K562 (cell line): Measurements from ENCODE around the gene TMOD3. TPM values are rescaled to one million over a fixed set of nuclear protein-coding genes. Genes with fewer than 3 reads are reported as not detected.

ENCODE experiments used
- ATAC-seq: fragments of 200-7000 bp; cut with Tn5 transposase; 3 replicates; pipeline ENCODE4 v1.9.1; 2020; ENCODE audit warnings: moderate library complexity
- BruUV-seq: library from RNA; stranded (reverse); fragments of 400-500 nt; replicated peaks from 2 replicates; lab custom pipeline; 2021; lab: Mats Ljungman, UMichigan
- CTCF ChIA-PET: fragments of 300-600 bp; formaldehyde crosslinking; extraction: SDS; loops from one replicate; lab custom pipeline; 2021; ENCODE audit warnings: low intra/inter-chr PET ratio; lab: Yijun Ruan, JAX
- POLR2A ChIA-PET: fragments of 300-600, 350-650 bp; sonication (Branson Sonifier 250); formaldehyde crosslinking; extraction: SDS; loops from one replicate; lab custom pipeline; 2021; ENCODE audit warnings: antibody characterized with exemption, inconsistent platforms; lab: Yijun Ruan, JAX
- DNase-seq, 4 experiments: peaks; one replicate each; pipeline versions ENCODE4 v3.0.0 to v3.0.0-alpha.2; 2011 to 2018; ENCODE audit warnings: low spot score in 3 of 4, mixed read lengths in 3 of 4; ENCODE audit errors: extremely low read depth in 1 of 4
- FAIRE-seq: peaks from 2 replicates; lab custom pipeline; 2011; peaks lifted over from hg19 to GRCh38; lab: Jason Lieb, UNC
- H2AFZ ChIP-seq: 2 replicates; pipeline ENCODE4 v1.6.0; 2011; ENCODE audit warnings: low read depth, low read length, control low read depth, inconsistent platforms
- H3K27ac ChIP-seq: fragments of 200-600 bp; 3 replicates; pipeline ENCODE4 v1.8.0; 2011; ENCODE audit warnings: low read depth, mild to moderate bottlenecking, control low read depth, inconsistent platforms, low read length, moderate library complexity, mixed read lengths; ENCODE audit errors: extremely low read depth
- H3K27me3 ChIP-seq, 2 experiments: fragments of 300-600 bp in 1 of 2; 2 replicates in 1 of 2; 3 replicates in 1 of 2; pipeline versions ENCODE4 v1.6.0 to v1.8.0; 2011; ENCODE audit warnings: inconsistent platforms in 2 of 2, low read length in 2 of 2, mild to moderate bottlenecking in 1 of 2, mixed read lengths in 1 of 2, moderate library complexity in 1 of 2; ENCODE audit not compliant: control insufficient read depth in 2 of 2, insufficient read depth in 2 of 2
- H3K36me3 ChIP-seq: fragments of 300-600 bp; 3 replicates; pipeline ENCODE4 v1.8.0; 2011; ENCODE audit warnings: mild to moderate bottlenecking, low read length, inconsistent platforms; ENCODE audit not compliant: control insufficient read depth, insufficient read depth
- H3K4me1 ChIP-seq, 2 experiments: fragments of 200-600 bp in 1 of 2; replicated peaks in 1 of 2; 2 replicates in 1 of 2; 3 replicates in 1 of 2; pipeline versions ENCODE4 v1.5.1 to v1.8.0; 2011; ENCODE audit warnings: inconsistent platforms in 2 of 2, low read length in 2 of 2, mild to moderate bottlenecking in 1 of 2, mixed read lengths in 1 of 2, moderate library complexity in 1 of 2; ENCODE audit not compliant: control insufficient read depth in 2 of 2, insufficient read depth in 2 of 2
- H3K4me2 ChIP-seq: 2 replicates; pipeline ENCODE4 v1.6.1; 2011; ENCODE audit warnings: low read length, control low read depth, inconsistent platforms, mixed read lengths; ENCODE audit not compliant: insufficient read depth
- H3K4me3 ChIP-seq: fragments of 200-600 bp; sonication (generic), shearing (Covaris generic); 2 replicates; pipeline ENCODE4 v1.5.1; 2016; ENCODE audit warnings: control low read depth, inconsistent platforms
- H3K79me2 ChIP-seq: fragments of 200-600 bp; 3 replicates; pipeline ENCODE4 v1.8.0; 2011; ENCODE audit warnings: low read length, inconsistent platforms; ENCODE audit not compliant: control insufficient read depth, insufficient read depth
- H3K9ac ChIP-seq, 2 experiments: 2 replicates each; pipeline versions ENCODE4 v1.6.0 to v1.6.1; 2011; ENCODE audit warnings: low read depth in 2 of 2, low read length in 2 of 2, control low read depth in 1 of 2, inconsistent platforms in 1 of 2, mild to moderate bottlenecking in 1 of 2, mixed read lengths in 1 of 2; ENCODE audit not compliant: insufficient read depth in 1 of 2
- H3K9me1 ChIP-seq: one replicate; pipeline ENCODE4 v1.6.0; 2011; ENCODE audit warnings: inconsistent platforms, mild to moderate bottlenecking, low read length, moderate library complexity; ENCODE audit not compliant: control insufficient read depth, insufficient read depth
- H3K9me3 ChIP-seq: replicated peaks from 2 replicates; pipeline ENCODE4 v1.5.1; 2011; ENCODE audit warnings: low read depth, low read length, inconsistent platforms; ENCODE audit not compliant: control insufficient read depth, insufficient read depth
- H4K20me1 ChIP-seq: replicated peaks from 2 replicates; pipeline ENCODE4 v1.6.1; 2011; ENCODE audit warnings: low read length, inconsistent platforms, mixed read lengths; ENCODE audit not compliant: control insufficient read depth, insufficient read depth
- CHAMP1 ChIP-seq: fragments of 450-650 bp; IDR thresholded peaks from 2 replicates; pipeline ENCODE4 v1.6.1; 2016; ENCODE audit warnings: mild to moderate bottlenecking
- CHCHD3 ChIP-seq: fragments of 250-450 bp; sonication (Bioruptor Pico); IDR thresholded peaks from 2 replicates; pipeline ENCODE4 v2.1.2; 2022; ENCODE audit warnings: mild to moderate bottlenecking
- CHD7 ChIP-seq: fragments of 200-600 bp; sonication (generic); IDR thresholded peaks from one replicate; pipeline ENCODE4 v1.6.1; 2012; ENCODE audit warnings: mild to moderate bottlenecking, low read depth, low read length, inconsistent platforms
- RBM34 ChIP-seq: fragments of 200-400 bp; formaldehyde crosslinking; IDR thresholded peaks from 2 replicates; pipeline ENCODE4 v1.6.1; 2018; ENCODE audit warnings: low read length, borderline replicate concordance; ENCODE audit not compliant: insufficient read depth
- SMARCE1 ChIP-seq: fragments of 450-650 bp; IDR thresholded peaks from 2 replicates; pipeline ENCODE4 v1.7.1; 2016; ENCODE audit warnings: mild to moderate bottlenecking
- ZC3H11A ChIP-seq: IDR thresholded peaks from 2 replicates; pipeline ENCODE4 v1.6.1; 2012; ENCODE audit warnings: low read depth, low read length, improper control_type of control experiment
- WGBS: fragments of 100-300 bp; shearing (Covaris generic); methylation state at CpG from one replicate; pipeline ENCODE4 v1.1.6; 2016; ENCODE audit warnings: low coverage, mixed read lengths; ENCODE audit not compliant: insufficient coverage; ENCODE audit errors: missing lambda C conversion rate; 5-methylcytosine and 5-hydroxymethylcytosine counted together
- in situ Hi-C: fragments of 300-500 bp; cut with MboI; formaldehyde crosslinking; loops from 4 replicates; pipeline ENCODE4 v1.15.0; 2018; ENCODE audit warnings: inconsistent platforms, mixed read lengths
- intact Hi-C: fragments of 100-400 bp; cut with micrococcal nuclease; formaldehyde crosslinking; loops from 2 replicates; pipeline ENCODE4 v1.14.2; 2022
- polyA plus RNA-seq, 8 experiments: library from polyadenylated mRNA; depleted of rRNA in 4 of 8; stranded (reverse) in 5 of 8; unstranded in 3 of 8; fragments of >200 nt; fragmentation: Nextera tagmentation in 2 of 8; fragmentation: Illumina TruSeq in 1 of 8; extraction: Ambion mirVana in 2 of 8; extraction: Trizol in 1 of 8; gene quantifications; 2 replicates each; pipeline versions ENCODE4 v1.2.1 to v1.2.3, GENCODE V29; 2011 to 2014; ENCODE audit warnings: inconsistent platforms in 1 of 8, missing spikeins in 1 of 8
- total RNA-seq, 7 experiments: library from RNA; depleted of rRNA in 6 of 7; stranded (reverse); fragments of >200 nt in 6 of 7; fragmentation: Illumina TruSeq in 2 of 7; extraction: Trizol in 2 of 7; gene quantifications; 2 replicates each; pipeline versions ENCODE4 v1.2.1 to v1.2.3, GENCODE V29; 2011 to 2021; ENCODE audit warnings: low replicate concordance in 1 of 7
- TF ChIP-seq, protein P1 (sequence below): IDR thresholded peaks from 2 replicates; pipeline ENCODE4 v1.6.1; 2014; ENCODE audit warnings: antibody characterized with exemption

TMOD3 gene
- total and polyA plus RNA-seq, 9 of the 15 experiments (the other 6 are each of a cell fraction or from before 2014, with no cell fraction given): 6.8 to 45.0 (median 30.9) TPM

DNA sequence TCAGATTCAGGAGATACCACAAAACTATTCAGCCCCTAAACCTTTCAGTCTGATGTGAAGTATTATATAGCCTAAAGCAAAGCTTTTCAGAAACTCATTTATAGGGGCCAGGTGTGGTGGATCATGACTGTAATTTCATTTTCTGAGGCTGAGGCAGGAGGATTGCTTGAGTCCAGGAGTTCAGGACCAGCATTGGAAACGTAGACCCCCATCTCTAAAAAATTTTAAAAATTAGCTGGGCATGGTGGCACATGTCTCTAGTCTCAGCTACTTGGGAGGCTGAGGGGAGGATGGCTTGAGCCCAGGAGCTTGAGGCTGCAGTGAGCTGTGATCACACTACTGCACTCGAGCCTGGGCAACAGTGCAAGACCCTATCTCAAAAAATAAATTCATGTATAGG is 60.0 kb downstream of the TMOD3 start:
- ATAC-seq (no peak), DNase-seq (no peak), FAIRE-seq (no peak)
- Histone ChIP-seq H3K4me3 (no peak overlapping the region), H3K4me2 (no peak overlapping the region), H3K27me3 (no peaks in the 10 kb centered on the region), H3K36me3 (peaks cover 47% of the 10 kb centered on the region), H3K9me3 (no peaks in the 10 kb centered on the region), H3K9me1 (no peaks in the 10 kb centered on the region), H4K20me1 (no peaks in the 10 kb centered on the region), H2AFZ (no peak overlapping the region), H3K4me1 (no peaks in the 10 kb centered on the region; a peak in 2 of 5 replicates), H3K27ac (no peak overlapping the region), H3K9ac (no peak overlapping the region), H3K79me2 (no peaks in the 10 kb centered on the region)
- BruUV-seq: no TSS peak
- intact Hi-C loops: no loop called here
- in situ Hi-C loops: no loop called here
- CTCF ChIA-PET: no interaction called here
- WGBS: 90% methylated on average over 2 of the region's 2 CpGs
- POLR2A ChIA-PET: interaction anchor here (1.0 to 2.4 kb wide), 3 partner anchors 11 to 24 kb away, joined by 4 to 11 read pairs (median 8); no protein-coding TSS in a partner anchor
- no peak for TF ChIP-seq CHD7
- TF ChIP-seq SMARCE1: no peak
- TF ChIP-seq RBM34: no peak
- TF ChIP-seq, protein P1, sequence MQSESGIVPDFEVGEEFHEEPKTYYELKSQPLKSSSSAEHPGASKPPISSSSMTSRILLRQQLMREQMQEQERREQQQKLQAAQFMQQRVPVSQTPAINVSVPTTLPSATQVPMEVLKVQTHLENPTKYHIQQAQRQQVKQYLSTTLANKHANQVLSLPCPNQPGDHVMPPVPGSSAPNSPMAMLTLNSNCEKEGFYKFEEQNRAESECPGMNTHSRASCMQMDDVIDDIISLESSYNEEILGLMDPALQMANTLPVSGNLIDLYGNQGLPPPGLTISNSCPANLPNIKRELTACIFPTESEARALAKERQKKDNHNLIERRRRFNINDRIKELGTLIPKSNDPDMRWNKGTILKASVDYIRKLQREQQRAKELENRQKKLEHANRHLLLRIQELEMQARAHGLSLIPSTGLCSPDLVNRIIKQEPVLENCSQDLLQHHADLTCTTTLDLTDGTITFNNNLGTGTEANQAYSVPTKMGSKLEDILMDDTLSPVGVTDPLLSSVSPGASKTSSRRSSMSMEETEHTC: no peak
- no peak for TF ChIP-seq ZC3H11A
- no peak for TF ChIP-seq CHCHD3 (CRISPR knock-in tag)
- no peak for TF ChIP-seq CHAMP1
